ENCODE results near the gene DPP7.

DNA sequence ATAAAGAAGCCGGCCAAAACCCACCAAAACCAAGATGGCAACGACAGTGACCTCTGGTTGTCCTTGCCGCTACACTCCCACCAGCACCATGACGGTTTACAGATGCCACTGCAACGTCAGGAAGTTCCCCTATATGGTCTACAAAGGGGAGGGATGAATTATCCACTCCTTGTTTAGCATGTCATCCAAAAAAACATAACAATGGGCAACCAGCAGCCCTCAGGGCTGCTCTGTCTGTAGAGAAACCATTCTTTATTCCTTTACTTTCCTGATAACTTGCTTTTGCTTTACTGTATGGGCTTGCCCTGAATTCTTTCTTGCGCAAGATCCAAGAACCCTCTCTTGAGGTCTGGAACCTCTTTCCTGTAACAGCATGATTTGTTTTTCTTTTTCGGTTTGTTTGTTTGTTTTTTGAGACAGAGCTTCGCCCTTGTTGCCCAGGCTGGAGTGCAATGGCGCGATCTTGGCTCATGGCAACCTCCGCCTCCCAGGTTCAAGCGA, 39.2 kb downstream of the DPP7 start:
- TF ChIP-seq, protein P1, sequence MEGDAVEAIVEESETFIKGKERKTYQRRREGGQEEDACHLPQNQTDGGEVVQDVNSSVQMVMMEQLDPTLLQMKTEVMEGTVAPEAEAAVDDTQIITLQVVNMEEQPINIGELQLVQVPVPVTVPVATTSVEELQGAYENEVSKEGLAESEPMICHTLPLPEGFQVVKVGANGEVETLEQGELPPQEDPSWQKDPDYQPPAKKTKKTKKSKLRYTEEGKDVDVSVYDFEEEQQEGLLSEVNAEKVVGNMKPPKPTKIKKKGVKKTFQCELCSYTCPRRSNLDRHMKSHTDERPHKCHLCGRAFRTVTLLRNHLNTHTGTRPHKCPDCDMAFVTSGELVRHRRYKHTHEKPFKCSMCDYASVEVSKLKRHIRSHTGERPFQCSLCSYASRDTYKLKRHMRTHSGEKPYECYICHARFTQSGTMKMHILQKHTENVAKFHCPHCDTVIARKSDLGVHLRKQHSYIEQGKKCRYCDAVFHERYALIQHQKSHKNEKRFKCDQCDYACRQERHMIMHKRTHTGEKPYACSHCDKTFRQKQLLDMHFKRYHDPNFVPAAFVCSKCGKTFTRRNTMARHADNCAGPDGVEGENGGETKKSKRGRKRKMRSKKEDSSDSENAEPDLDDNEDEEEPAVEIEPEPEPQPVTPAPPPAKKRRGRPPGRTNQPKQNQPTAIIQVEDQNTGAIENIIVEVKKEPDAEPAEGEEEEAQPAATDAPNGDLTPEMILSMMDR (IDR thresholded peaks at IDR 0.05) = no peak
- no peak for TF ChIP-seq POLR2A (IDR thresholded peaks at IDR 0.05)
